Activated naive CD8-positive, alpha-beta T cell treated with anti-CD3 and anti-CD28 coated beads for 36 hours (primary cell): ENCODE measurements around the gene SENP3. TPM values are rescaled to one million over a fixed set of nuclear protein-coding genes. Genes with fewer than 3 reads are reported as not detected.
A peak's percentile ranks its signal among the peaks of the same experiment; 100 is the strongest.

Source experiments
- DNase-seq: peaks from one replicate; pipeline ENCODE4 v3.0.0; 2021
- H3K27ac Mint-ChIP-seq: one replicate; pipeline ENCODE4 v1.8.0; 2022; ENCODE audit warnings: mild to moderate bottlenecking, moderate library complexity, mixed read lengths
- H3K27me3 Mint-ChIP-seq: one replicate; pipeline ENCODE4 v1.8.0; 2022; ENCODE audit warnings: mild to moderate bottlenecking, mixed read lengths
- H3K36me3 Mint-ChIP-seq: one replicate; pipeline ENCODE4 v1.8.0; 2021; ENCODE audit warnings: mild to moderate bottlenecking, mixed read lengths
- H3K4me1 Mint-ChIP-seq: one replicate; pipeline ENCODE4 v1.8.0; 2021; ENCODE audit warnings: mixed read lengths
- H3K4me3 Mint-ChIP-seq: one replicate; pipeline ENCODE4 v1.8.0; 2022; ENCODE audit warnings: mild to moderate bottlenecking, moderate library complexity, mixed read lengths
- H3K9me3 Mint-ChIP-seq: one replicate; pipeline ENCODE4 v1.8.0; 2022; ENCODE audit warnings: mixed read lengths
- total RNA-seq, 2 experiments: library from RNA; stranded (reverse); gene quantifications; one replicate each; pipeline ENCODE4 v1.2.3, GENCODE V29; 2021

The SENP3 gene
- total RNA-seq, 2 experiments from 2014 or later = 96.5 to 100 TPM

- H3K4me1 Mint-ChIP-seq = peaks cover 51% of the 10 kb centered on the region
- H3K27me3 Mint-ChIP-seq = no peaks in the 10 kb centered on the region
- H3K4me3 Mint-ChIP-seq = peak overlapping the region; percentile 90
- DNase-seq = no peak
- H3K36me3 Mint-ChIP-seq = peaks cover 30% of the 10 kb centered on the region
- no peaks in the 10 kb centered on the region for H3K9me3 Mint-ChIP-seq
- H3K27ac Mint-ChIP-seq = peak overlapping the region; percentile 88
These were observed 488 bp downstream of the SENP3 start for GRCh38 chr17:7562208-7562605.

DNA sequence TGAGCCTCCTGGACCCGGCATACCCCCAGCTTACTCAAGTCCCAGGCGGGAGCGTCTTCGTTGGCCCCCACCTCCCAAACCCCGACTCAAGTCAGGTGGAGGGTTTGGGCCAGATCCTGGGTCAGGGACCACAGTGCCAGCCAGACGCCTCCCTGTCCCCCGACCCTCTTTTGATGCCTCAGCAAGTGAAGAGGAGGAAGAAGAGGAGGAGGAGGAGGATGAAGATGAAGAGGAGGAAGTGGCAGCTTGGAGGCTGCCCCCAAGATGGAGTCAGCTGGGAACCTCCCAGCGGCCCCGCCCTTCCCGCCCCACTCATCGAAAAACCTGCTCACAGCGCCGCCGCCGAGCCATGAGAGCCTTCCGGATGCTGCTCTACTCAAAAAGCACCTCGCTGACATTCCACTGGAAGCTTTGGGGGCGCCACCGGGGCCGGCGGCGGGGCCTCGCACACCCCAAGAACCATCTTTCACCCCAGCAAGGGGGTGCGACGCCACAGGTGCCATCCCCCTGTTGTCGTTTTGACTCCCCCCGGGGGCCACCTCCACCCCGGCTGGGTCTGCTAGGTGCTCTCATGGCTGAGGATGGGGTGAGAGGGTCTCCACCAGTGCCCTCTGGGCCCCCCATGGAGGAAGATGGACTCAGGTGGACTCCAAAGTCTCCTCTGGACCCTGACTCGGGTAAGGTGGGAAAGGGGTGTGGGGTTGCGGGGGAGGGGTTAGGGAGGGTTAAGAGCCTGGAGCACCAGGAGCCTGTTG is 1.6 kb downstream of the SENP3 start:
- no peak for DNase-seq
- Mint-ChIP-seq H3K27me3 (no peaks in the 10 kb centered on the region), H3K27ac (peak overlapping the region; percentile 88), H3K36me3 (peaks cover 34% of the 10 kb centered on the region), H3K4me1 (peaks cover 45% of the 10 kb centered on the region), H3K9me3 (no peaks in the 10 kb centered on the region), H3K4me3 (peak overlapping the region; percentile 90)

GRCh38 chr17:7569571-7569970 is 7.9 kb downstream of the SENP3 start:
- H3K9me3 Mint-ChIP-seq = peaks cover 4% of the 10 kb centered on the region
- peaks cover 35% of the 10 kb centered on the region for H3K4me1 Mint-ChIP-seq
- peak overlapping the region; percentile 28 for H3K27ac Mint-ChIP-seq
- H3K36me3 Mint-ChIP-seq = peaks cover 50% of the 10 kb centered on the region
- no peak for DNase-seq
- H3K4me3 Mint-ChIP-seq = no peak overlapping the region
- H3K27me3 Mint-ChIP-seq = peaks cover 10% of the 10 kb centered on the region

GRCh38 chr17:7570351-7570750 is 8.6 kb downstream of the SENP3 start:
- no peak for DNase-seq
- Mint-ChIP-seq H3K27ac (peak overlapping the region; percentile 17), H3K27me3 (peaks cover 10% of the 10 kb centered on the region), H3K36me3 (peaks cover 52% of the 10 kb centered on the region), H3K9me3 (peaks cover 4% of the 10 kb centered on the region), H3K4me1 (peaks cover 39% of the 10 kb centered on the region), H3K4me3 (no peak overlapping the region)

DNA sequence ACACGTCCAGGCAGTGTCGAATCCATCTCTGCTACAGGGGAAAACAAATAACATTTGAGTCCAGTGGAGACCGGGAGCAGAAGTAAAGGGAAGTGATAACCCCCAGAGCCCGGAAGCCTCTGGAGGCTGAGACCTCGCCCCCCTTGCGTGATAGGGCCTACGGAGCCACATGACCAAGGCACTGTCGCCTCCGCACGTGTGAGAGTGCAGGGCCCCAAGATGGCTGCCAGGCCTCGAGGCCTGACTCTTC is 10.5 kb downstream of the SENP3 start:
- DNase-seq = no peak
- peaks cover 67% of the 10 kb centered on the region for H3K36me3 Mint-ChIP-seq
- peaks cover 4% of the 10 kb centered on the region for H3K9me3 Mint-ChIP-seq
- peak overlapping the region; percentile 99 for H3K4me3 Mint-ChIP-seq
- peaks cover 10% of the 10 kb centered on the region for H3K27me3 Mint-ChIP-seq
- H3K4me1 Mint-ChIP-seq = peaks cover 52% of the 10 kb centered on the region
- peak overlapping the region; percentile 98 for H3K27ac Mint-ChIP-seq

GRCh38 chr17:7572588-7573323 is 11.0 kb downstream of the SENP3 start:
- H3K4me3 Mint-ChIP-seq = peak overlapping the region; percentile 99
- H3K27ac Mint-ChIP-seq = peak overlapping the region; percentile 100
- peaks cover 57% of the 10 kb centered on the region for H3K4me1 Mint-ChIP-seq
- H3K9me3 Mint-ChIP-seq = peaks cover 4% of the 10 kb centered on the region
- peaks cover 67% of the 10 kb centered on the region for H3K36me3 Mint-ChIP-seq
- peak; percentile 99 for DNase-seq
- peaks cover 10% of the 10 kb centered on the region for H3K27me3 Mint-ChIP-seq

- peak overlapping the region; percentile 100 for H3K27ac Mint-ChIP-seq
- peak; percentile 89 for DNase-seq
- H3K4me3 Mint-ChIP-seq = peak overlapping the region; percentile 99
- H3K36me3 Mint-ChIP-seq = peaks cover 74% of the 10 kb centered on the region
- peaks cover 10% of the 10 kb centered on the region for H3K27me3 Mint-ChIP-seq
- H3K9me3 Mint-ChIP-seq = peaks cover 4% of the 10 kb centered on the region
- H3K4me1 Mint-ChIP-seq = peaks cover 65% of the 10 kb centered on the region
These were observed 11.8 kb downstream of the SENP3 start for GRCh38 chr17:7573324-7574080.

DNA sequence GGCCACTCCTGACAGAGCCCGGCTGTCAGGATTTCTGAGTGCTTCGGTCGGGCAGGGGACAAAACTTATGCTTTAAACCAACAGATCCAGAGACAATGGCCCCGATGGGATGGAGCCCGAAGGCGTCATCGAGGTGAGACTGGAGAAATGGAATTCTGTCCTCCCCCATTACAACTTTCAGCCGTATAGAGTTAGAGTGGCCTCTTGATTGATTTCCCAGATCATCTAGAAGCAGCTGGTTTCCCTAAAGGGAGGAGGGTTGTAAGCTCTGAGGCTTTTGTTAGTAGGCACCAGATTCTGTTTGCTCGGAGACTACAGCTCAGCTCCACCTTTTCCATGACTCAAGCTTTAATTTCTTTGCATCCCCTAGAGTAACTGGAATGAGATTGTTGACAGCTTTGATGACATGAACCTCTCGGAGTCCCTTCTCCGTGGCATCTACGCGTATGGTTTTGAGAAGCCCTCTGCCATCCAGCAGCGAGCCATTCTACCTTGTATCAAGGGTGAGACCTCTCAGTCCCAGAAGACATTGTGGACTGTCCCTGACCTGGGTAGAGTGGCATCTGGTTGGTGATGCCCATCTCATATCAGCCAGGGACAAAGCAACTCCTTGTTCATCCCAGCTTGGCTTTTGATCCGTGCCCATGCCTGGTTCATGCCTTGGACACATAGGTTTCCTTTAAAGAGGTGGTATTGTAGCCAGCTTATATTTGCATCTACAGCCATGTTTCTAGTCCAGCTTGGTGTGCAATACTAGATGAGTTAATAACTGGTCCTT is 12.6 kb downstream of the SENP3 start:
- peaks cover 10% of the 10 kb centered on the region for H3K27me3 Mint-ChIP-seq
- H3K27ac Mint-ChIP-seq = peak overlapping the region; percentile 100
- peaks cover 83% of the 10 kb centered on the region for H3K36me3 Mint-ChIP-seq
- H3K9me3 Mint-ChIP-seq = peaks cover 4% of the 10 kb centered on the region
- H3K4me3 Mint-ChIP-seq = peak overlapping the region; percentile 99
- no peak for DNase-seq
- peaks cover 72% of the 10 kb centered on the region for H3K4me1 Mint-ChIP-seq

GRCh38 chr17:7575481-7575883 is 13.8 kb downstream of the SENP3 start:
- H3K4me1 Mint-ChIP-seq = peaks cover 83% of the 10 kb centered on the region
- H3K9me3 Mint-ChIP-seq = peaks cover 4% of the 10 kb centered on the region
- peaks cover 91% of the 10 kb centered on the region for H3K36me3 Mint-ChIP-seq
- peaks cover 10% of the 10 kb centered on the region for H3K27me3 Mint-ChIP-seq
- peak overlapping the region; percentile 100 for H3K27ac Mint-ChIP-seq
- peak overlapping the region; percentile 99 for H3K4me3 Mint-ChIP-seq
- DNase-seq = no peak

DNA sequence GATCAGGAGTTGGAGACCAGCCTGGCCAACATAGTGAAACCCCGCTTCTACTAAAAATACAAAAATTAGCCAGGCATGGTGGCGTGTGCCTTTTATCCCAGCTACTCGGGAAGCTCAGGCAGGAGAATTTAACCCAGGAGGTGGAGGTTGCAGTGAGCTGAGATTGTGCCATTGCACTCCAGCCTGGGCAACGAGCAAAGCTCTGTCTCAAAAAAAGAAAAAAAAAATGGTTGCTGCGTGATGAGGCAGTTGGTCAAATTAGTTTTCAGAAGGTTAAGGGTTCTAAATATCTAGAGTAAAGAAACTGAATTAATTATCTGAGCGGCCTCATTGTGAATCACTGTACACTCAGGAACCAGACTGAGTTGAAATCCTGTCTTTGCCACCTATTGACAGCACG is 14.2 kb downstream of the SENP3 start:
- Mint-ChIP-seq H3K9me3 (peaks cover 4% of the 10 kb centered on the region), H3K4me3 (peak overlapping the region; percentile 99), H3K27me3 (peaks cover 10% of the 10 kb centered on the region), H3K27ac (peak overlapping the region; percentile 100), H3K4me1 (peaks cover 83% of the 10 kb centered on the region), H3K36me3 (peaks cover 92% of the 10 kb centered on the region)
- DNase-seq = no peak

DNA sequence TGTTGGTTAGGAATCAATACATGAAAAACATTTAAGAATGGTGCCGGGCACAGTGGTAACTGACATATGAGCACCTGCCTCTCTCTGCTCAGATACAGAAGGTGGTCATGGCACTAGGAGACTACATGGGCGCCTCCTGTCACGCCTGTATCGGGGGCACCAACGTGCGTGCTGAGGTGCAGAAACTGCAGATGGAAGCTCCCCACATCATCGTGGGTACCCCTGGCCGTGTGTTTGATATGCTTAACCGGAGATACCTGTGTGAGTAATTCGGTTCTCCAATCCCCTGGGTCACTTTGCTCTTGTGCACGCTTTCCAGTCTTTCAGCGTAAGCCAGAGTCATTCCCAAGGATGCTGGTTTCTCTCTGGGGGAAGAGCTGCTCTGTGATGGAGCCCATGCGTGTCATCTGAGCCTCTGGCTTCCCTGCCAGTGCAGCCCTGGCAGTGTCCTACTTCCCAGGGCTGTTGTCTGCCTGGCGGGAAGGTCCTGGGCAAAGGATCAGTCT is 14.8 kb downstream of the SENP3 start:
- peak overlapping the region; percentile 100 for H3K27ac Mint-ChIP-seq
- H3K27me3 Mint-ChIP-seq = peaks cover 10% of the 10 kb centered on the region
- H3K9me3 Mint-ChIP-seq = peaks cover 4% of the 10 kb centered on the region
- H3K4me3 Mint-ChIP-seq = peak overlapping the region; percentile 99
- DNase-seq = no peak
- H3K4me1 Mint-ChIP-seq = peaks cover 83% of the 10 kb centered on the region
- H3K36me3 Mint-ChIP-seq = peaks cover 92% of the 10 kb centered on the region

- Mint-ChIP-seq H3K27me3 (peaks cover 9% of the 10 kb centered on the region), H3K36me3 (peaks cover 95% of the 10 kb centered on the region), H3K4me1 (peaks cover 86% of the 10 kb centered on the region), H3K27ac (peak overlapping the region; percentile 100), H3K4me3 (peak overlapping the region; percentile 99), H3K9me3 (peaks cover 4% of the 10 kb centered on the region)
- no peak for DNase-seq
These were observed 15.8 kb downstream of the SENP3 start for GRCh38 chr17:7577327-7578199.

- Mint-ChIP-seq H3K9me3 (no peaks in the 10 kb centered on the region), H3K27me3 (no peaks in the 10 kb centered on the region), H3K4me3 (peak within 1 kb of the TSS; percentile 55), H3K4me1 (peaks cover 84% of the 10 kb centered on the region), H3K27ac (peak within 1 kb of the TSS; percentile 100), H3K36me3 (peaks cover 85% of the 10 kb centered on the region)
- peak; percentile 80 for DNase-seq
These were observed 17.5 kb downstream of the SENP3 start, which contains the start of gene CD68 for GRCh38 chr17:7579001-7579833. TSS of gene CD68 (plus strand) at chr17:7579638. CDS start at chr17:7579678, 40 bp downstream.
